Right ventricle myocardium inferior (tissue), 1 donor: ENCODE measurements around the gene NFE2. TPM values are rescaled to one million over a fixed set of nuclear protein-coding genes. Genes with fewer than 3 reads are reported as not detected.
"Not testable (repeated sequence)": the region's sequence is repeated elsewhere in the genome, so short reads cannot be mapped to it uniquely, and the experiment has no call there.

Source experiments
- ATAC-seq: fragments of 200-7000 bp; cut with Tn5 transposase; one replicate; pipeline ENCODE4 v1.9.1; 2020; ENCODE audit warnings: mild to moderate bottlenecking, moderate library complexity
- DNase-seq: peaks from one replicate; pipeline ENCODE4 v3.0.0; 2021; ENCODE audit errors: missing footprints
- intact Hi-C: fragments of 100-400 bp; cut with DNase I; formaldehyde crosslinking; loops from one replicate; pipeline ENCODE4 v1.11.0; 2022
- total RNA-seq: library from RNA; stranded (reverse); fragmentation: NEBNext Ultra II Directional; extraction: Animal tissue kit (Norgen Biotek cat#: 25700); gene quantifications from one replicate; pipeline ENCODE4 v1.2.1, GENCODE V29; 2021
- donor health status: DM: no; HTN: yes; CAD: no; lungs with severe emphysema.

Gene NFE2
- total RNA-seq, 1 donor from 2014 or later, result 1.1 TPM

DNA sequence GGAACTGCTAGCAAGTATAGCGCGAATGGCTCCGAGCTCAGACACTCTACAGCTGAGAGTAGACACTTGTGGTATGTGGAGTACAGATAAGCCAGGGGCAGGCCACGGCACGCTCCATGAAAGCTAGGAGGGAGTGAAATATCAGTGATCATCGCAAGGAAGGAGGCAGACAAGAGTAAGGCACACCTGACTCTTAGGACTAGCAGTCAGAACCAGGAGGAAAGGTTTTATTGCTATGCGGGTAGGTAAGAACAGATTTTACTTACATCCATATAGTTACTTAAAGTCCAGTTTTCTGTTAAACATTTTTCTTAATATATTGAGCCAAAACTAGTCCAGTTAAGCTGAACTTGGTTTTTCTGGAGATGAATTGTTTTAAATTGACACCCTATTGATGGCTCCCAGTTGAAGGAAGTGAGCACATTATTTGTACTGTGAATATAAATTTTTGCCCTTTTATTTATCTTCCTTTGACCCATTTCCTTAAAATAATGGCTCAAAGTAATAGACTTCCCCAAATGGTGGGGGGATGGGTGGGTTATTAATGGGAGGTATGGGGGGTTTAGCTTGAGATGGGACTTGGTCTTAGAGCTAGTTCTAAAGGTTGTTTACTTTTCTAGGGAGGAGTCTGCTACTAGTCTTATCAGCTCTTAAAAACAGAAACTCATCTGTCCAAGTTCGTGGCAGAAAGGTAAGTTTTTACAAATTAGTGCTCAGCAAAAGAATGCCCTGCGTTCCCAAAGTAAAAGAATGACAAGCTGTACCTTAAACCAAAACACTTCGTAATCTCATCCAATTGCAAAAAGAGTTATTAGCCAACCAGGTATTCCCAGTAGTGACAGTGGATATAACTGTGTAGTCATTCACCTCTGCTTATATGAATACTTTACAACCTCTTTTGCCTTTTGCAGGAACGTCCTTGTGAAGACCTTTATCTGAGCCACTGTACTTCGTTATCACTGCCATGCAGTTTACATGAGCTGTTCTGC is 14.5 kb downstream of the NFE2 start:
- ATAC-seq, result peak; percentile 63
- intact Hi-C loops, result no loop called here
- DNase-seq, result no peak

DNA sequence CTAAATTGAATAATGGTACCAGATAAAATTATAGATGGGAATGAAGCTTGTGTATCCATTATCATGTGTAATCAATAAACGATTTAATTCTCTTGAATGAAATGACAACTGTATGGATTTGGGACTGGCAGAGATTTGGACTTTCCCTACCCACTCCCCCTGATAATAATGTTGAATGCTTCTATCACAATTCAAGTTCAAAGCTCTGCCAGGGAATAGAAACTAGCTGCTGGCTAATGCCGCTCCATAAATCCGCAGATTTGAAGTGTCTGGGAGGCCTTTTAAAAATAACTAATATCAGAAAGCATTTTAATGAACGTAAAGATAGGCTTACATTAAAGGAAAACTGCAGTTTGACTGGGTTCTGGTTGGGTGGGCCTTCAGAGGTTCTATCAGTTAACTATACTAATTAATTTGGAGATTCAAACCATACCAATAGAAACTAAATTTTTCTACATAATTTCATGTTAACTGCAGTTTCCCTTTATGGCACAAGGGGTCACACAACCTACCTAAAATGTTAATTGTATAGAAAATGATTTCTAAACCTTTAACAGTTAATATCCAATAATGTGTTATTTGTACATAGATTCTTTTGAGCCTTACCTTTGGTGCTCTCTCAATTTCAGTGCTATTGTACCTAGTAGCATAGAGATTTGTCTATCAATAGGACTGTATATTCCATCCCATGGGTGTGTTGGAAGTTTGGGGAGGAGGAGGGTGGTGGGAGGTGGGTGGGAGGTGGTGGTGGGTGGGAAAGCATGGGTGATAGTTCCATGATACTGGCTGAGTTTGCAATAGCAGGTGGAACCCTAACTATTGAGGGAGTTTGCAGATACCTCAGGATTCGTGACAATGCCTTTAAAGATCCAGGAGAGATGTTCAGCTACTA is 15.4 kb downstream of the NFE2 start:
- ATAC-seq, result no peak
- no peak for DNase-seq
- intact Hi-C loops, result no loop called here

DNA sequence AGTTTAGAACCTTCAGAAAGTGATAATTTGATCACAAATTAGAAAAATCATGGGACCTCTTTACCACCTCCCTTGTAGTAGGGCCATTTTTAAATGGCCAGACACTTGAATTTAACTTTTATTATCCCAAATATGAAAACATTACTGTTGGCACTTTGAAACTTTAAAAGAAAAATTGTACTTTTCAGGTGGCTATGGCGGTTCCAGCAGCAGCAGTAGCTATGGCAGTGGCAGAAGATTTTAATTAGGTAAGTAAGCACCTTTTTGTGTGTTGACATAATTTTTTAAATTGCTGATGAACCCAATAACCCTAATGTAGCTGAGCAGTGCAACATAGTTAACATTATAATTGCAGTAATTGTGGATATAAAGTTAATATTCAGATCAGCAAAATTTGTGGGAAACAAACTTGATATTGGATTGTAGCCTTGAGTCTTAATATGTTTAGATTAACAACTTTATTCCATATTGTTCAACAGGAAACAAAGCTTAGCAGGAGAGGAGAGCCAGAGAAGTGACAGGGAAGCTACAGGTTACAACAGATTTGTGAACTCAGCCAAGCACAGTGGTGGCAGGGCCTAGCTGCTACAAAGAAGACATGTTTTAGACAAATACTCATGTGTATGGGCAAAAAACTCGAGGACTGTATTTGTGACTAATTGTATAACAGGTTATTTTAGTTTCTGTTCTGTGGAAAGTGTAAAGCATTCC is 16.6 kb downstream of the NFE2 start:
- intact Hi-C loops, result loop anchor here (5.0 kb wide), 1 partner anchor 83 kb away; no protein-coding TSS in a partner anchor
- ATAC-seq, DNase-seq: not testable (repeated sequence)

DNA sequence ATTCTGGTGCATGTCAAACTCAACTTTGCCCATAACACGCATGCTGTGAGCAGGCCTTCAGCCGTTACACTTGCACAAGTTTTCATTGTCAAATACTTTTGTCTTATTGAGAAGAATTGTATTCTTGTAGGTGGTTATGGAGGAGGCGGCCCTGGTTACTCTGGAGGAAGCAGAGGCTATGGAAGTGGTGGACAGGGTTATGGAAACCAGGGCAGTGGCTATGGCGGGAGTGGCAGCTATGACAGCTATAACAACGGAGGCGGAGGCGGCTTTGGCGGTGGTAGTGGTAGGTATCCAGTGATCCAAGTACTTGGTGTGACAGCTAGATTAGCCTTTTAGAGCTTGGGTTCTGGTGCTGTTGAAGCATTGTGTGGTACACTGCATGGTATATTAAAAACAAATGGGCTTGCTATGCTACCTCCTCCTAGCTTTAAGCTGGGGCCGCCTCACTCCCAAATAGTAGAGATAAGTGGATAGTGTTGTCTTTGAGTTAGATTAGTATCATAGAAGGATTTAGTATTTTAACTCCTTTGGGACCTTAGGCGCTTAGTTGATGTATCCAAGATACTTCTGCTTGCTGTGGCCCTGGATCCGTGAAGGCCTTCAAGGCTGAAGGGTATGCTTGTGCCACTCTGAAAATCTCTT is 17.7 kb downstream of the NFE2 start:
- no peak for DNase-seq
- no peak for ATAC-seq
- intact Hi-C loops, result loop anchor here (5.0 kb wide), 1 partner anchor 84 kb away; no protein-coding TSS in a partner anchor

DNA sequence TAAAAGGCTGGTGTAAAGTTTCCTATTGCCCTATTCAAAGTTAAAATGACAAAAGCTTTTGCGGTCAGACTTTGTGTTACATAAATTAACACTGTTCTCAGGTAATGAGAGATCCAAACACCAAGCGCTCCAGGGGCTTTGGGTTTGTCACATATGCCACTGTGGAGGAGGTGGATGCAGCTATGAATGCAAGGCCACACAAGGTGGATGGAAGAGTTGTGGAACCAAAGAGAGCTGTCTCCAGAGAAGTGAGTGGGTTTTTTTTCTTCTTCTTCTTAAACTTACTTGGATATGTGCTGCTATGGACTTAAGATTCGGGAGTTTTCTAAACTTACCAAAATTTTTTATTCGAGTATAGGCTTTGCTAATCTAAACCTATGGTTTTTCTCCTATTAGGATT is 19.1 kb downstream of the NFE2 start:
- ATAC-seq, DNase-seq: not testable (repeated sequence)
- intact Hi-C loops, result loop anchor here (1.0 to 5.0 kb wide), 2 partner anchors 44 to 86 kb away; partner anchors contain the start of gene COPZ1

DNA sequence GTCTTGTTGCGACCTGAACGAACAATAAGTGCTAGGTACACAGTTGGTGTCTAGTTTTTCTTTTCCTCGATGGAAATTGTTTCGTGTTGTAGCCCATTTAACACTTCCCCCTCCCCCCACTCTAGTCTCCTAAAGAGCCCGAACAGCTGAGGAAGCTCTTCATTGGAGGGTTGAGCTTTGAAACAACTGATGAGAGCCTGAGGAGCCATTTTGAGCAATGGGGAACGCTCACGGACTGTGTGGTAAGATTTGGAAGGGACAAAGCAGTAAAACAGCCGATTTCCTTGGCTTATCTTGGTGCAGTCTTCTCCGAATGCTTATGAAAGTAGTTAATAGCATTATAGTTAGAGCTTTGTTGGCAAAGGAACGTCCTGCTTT is 19.6 kb downstream of the NFE2 start:
- not testable (repeated sequence) for ATAC-seq, DNase-seq
- intact Hi-C loops, result loop anchor here (1.0 to 5.0 kb wide), 2 partner anchors 44 to 86 kb away; partner anchors contain the start of gene COPZ1

DNA sequence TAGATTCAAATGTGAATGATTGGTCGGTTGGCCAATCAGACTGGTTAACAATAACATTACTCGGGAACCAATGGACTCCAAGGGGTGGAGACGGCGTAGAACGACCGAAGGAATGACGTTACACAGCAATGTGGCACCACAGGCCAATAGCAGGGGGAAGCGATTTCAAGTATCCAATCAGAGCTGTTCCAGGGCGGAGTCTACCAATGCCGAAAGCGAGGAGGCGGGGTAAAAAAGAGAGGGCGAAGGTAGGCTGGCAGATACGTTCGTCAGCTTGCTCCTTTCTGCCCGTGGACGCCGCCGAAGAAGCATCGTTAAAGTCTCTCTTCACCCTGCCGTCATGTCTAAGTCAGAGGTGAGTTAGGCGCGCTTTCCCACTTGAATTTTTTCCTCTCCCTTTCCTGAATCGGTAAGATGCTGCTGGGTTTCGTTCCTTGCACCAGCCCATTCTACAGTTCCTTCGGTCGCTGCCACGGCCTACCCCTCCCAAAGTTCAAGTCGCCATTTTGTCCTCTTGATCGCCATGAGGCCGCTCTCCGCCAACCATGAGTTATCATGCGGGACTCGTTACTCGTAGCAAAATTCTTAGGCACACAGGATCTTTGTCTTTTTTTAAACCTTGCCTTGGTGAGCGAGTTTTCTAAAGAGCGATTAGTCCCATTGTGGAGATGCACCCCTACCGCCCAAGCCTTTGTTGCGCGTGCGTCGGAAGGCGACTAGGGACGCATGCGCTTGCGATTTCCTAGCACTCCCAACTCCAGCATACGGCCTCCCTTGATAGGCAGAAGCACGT is 20.2 kb downstream of the NFE2 start, which contains the start of gene HNRNPA1:
Gene HNRNPA1, plus strand, starts transcription at position 259 of the 793 bp plus-strand sequence. Its CDS starts 82 bp downstream, at position 341.
- peak; percentile 91 for DNase-seq
- ATAC-seq, result peak; percentile 95
- intact Hi-C loops, result loop anchor here (1.0 to 5.0 kb wide), 2 partner anchors 45 to 87 kb away; partner anchors contain the start of gene COPZ1

DNA sequence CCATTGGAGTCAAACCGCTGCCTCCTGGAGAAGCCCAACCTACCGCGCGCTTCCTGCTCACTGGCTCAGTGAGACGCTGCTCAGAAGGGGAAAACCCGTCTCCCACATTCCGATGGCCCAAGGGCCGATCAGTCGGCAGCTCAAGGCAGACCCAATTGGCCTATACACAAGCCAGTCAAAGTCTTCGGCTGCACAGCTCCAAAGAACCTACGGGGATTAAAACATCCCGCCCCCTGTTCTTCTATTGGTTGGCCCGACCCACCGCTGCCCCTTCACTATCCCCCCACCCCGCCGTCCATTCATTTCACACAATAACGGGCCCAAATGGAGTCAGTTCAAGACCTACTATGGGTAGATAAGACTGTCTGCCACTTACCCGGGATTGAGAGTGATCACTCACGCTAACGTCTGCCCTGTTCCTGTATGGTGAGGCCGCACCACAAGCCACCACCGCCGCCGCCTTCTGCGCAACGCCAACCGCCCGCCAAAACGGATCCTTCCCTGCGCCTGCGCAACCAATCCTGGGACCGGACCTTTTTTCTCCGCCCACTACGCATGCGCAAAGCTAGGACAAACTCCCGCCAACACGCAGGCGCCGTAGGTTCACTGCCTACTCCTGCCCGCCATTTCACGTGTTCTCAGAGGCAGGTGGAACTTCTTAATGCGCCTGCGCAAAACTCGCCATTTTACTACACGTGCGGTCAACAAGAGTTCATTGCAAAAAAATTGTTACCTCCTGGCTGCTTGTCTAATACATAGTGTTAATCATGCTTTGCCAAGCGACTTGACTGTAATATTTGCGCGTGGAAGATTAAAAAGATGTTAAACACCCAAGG is 21.0 kb downstream of the NFE2 start, which contains the start of gene CBX5:
Gene CBX5, minus strand, starts transcription at position 491 of the 836 bp plus-strand sequence. CDS start 22,472 bp downstream, outside the sequence.
- DNase-seq, result peak; percentile 99
- ATAC-seq, result peak; percentile 91
- intact Hi-C loops, result loop anchor here (2.0 to 5.0 kb wide), 3 partner anchors 21 to 87 kb away; no protein-coding TSS in a partner anchor

DNA sequence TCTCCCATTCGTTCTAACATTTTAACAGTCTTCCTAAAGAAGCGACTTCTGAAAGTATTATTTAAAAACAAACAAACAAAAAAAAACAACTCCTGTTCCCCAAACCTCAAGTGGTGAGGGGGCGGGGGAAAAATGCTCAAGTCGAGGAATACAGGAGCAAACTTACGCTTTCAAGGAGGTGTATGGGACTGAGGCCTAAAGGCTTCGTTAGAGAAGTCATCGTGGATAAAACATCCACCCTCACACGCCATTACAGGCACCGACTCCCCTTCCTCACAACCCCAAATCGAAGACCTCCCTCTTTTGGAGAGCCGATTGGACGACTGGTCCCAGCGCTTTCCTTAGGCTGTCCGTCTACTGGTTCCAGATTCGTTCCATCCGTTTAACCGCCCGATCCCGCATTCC is 21.6 kb downstream of the NFE2 start:
- ATAC-seq (no peak), DNase-seq (no peak)
- intact Hi-C loops, result loop anchor here (2.0 to 5.0 kb wide), 2 partner anchors 20 to 62 kb away; no protein-coding TSS in a partner anchor

DNA sequence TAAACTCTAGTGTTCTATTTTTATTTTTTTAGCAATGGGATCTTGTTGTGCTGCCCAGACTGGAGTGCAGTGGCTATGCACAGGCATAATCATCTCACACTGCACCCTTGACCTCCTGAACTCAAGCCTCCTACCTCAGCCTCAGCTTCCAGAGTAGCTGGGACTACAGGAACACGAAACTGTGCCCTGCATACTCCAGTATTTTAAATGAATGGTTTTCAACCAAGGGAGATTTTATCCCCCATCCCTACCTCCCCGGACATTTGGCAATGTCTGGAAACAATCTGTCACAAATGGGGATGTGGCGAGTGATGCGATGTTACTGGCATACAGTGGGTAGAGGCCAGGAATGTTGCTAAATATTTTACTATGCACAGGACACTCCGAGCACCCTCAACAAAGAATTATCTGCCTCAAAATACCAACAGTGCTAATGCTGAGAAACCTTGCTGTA is 23.0 kb downstream of the NFE2 start:
- intact Hi-C loops, result loop anchor here (2.0 to 5.0 kb wide), 2 partner anchors 19 to 61 kb away; no protein-coding TSS in a partner anchor
- DNase-seq (no peak), ATAC-seq (no peak)

DNA sequence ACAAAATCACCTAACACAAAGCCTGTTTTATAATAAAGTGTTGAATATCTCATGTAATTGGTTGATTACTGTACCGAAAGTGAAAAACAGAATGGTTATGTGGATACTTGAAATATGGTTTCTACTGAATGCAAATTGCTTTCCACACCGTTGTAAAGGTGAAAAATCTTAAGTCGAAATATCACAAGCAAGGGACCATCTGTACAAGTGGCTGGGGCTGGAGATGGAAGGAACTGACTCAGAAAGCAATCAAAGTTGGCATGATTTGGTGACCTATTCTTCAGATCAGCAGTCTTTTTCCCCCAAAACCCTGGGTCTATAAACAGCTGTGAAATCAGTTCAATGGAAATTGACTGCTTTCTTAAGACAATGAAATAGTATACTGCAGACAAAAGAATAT is 24.4 kb downstream of the NFE2 start:
- intact Hi-C loops, result loop anchor here (5.0 kb wide), 1 partner anchor 59 kb away; no protein-coding TSS in a partner anchor

DNA sequence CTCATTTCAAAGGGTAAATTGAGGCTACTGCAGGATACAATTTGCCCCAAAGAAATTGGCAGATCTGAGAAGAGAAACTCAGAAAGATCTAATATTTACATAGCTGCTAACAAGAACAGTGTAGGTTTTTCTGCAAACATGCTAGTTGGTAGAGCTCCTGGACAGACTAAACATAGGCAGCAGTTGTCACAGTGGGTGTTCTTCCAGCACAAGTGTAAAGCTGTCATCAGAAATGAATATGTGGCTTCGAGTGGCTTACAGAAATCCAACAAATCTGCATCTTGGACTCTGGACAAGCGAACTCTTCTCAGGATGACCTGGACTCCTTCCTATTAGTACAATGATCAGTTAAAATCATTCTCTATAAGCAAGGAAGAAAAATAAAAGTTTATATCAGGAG is 26.8 kb downstream of the NFE2 start:
- intact Hi-C loops, result no loop called here
- peak; percentile 45 for ATAC-seq
- DNase-seq, result no peak

More for the DNA sequence above, 24.4 kb downstream of the NFE2 start:
- ATAC-seq (no peak), DNase-seq (no peak)

DNA sequence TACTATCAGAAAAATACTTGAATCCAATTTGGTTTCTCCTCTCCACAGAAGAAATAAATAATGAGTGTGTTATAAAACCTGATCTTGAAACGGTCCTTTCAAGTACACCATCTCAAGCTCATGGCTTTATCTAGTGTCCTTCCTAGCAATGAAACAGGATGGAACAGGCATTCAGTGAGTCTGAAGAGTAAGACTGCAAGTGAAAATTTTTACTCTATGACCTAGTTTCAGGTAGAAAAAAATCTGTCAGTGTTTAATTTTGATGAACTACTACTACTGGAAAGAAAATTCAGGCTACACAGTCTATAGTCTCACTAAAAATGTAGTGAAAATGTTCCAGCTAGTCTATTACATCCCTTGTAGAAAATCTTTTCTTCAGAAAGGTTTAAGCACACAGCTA is 28.6 kb downstream of the NFE2 start:
- DNase-seq (no peak), ATAC-seq (no peak)
- intact Hi-C loops, result no loop called here

DNA sequence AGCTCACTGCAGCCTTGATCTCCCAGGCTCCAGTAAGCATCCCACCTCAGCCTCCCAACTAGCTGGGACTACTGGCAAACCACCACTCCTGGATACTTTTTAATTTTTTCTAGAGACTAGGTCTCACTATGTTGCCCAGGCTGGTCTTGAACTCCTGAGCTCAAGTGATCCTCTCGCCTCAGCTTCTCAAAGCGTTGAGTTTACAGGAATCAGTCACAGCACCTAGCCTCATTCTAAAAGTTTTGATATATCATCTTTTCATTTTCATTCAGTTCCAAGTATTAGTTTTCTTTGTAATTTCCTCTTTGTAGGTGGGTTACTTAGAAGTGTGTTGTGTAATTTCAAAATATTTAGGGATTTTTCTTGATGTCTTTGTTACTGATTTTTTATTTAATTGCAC is 30.5 kb downstream of the NFE2 start:
- DNase-seq, result no peak
- intact Hi-C loops, result no loop called here
- ATAC-seq, result no peak

DNA sequence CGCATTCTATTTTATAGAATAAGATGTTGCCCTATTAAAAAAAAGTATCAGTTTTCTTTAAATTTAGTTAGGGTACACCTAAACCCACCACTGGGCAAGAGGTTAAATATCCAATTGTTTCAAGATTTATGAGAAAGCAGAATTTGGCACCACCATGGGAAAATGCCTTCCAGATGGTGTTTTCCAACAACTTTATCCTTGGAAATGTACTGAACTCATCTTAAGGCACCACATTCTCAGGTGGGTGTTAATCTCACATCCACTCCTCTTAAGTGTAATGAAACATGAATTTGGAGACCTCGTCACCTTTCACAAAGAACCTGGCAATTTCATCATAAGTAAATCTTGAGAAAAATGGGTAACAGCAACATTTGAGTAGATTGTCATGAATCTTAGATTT is 34.0 kb downstream of the NFE2 start:
- intact Hi-C loops, result no loop called here
- ATAC-seq (no peak), DNase-seq (no peak)

DNA sequence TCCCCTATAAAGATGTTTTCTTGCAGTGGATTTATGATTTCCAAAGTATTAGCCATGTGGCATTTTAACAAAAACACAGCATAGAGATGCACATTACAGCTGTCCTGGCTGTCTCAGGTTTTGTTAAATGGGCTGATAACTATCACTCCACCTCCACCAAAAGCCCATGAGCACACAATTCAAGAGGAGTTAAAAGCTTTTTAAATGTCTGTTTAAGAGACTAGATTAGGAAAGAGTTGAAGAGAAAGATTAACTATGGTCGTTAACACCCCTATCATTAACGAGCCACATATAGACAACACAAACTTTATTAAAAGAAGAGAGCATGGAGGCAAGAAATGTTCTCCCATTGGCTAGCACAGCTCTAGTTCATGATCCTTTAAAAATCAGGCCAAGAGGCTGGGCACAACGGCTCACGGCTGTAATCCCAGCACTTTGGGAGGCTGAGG is 35.4 kb downstream of the NFE2 start:
- ATAC-seq, result no peak
- no peak for DNase-seq
- intact Hi-C loops, result no loop called here
